HG02678 (cell line): Measurements from ENCODE around the gene HTR6.
"Not testable (repeated sequence)": the region's sequence is repeated elsewhere in the genome, so short reads cannot be mapped to it uniquely, and the experiment has no call there.

Source experiments
- ATAC-seq: cut with Tn5 transposase; IDR thresholded peaks from one replicate; pipeline ENCODE4 v1.9.1; 2021; ENCODE audit warnings: mild to moderate bottlenecking, moderate library complexity; ENCODE audit not compliant: unreplicated experiment

The HTR6 gene

GRCh38 chr1:19637606-19638005 lies 27.1 kb upstream of the HTR6 start:
- ATAC-seq: no peak

DNA sequence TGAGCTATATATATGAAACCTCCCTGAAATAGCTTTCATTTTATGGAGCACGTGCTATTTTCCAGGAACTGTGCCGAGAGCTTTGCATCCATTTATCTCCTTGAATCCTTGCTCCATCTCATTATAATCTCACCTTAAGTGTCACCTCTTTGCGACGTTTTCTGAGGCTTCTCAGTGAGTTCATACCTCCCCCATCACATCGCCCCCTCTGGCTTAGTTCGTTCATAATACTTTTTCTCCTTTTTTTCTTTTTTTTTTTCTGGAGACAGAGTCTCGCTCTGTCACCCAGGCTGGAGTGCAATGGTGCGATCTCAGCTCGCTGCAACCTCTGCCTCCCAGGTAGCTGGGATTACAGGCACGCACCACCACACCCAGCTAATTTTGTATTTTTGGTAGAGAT lies 25.4 kb upstream of the HTR6 start:
- not testable (repeated sequence) for ATAC-seq

DNA sequence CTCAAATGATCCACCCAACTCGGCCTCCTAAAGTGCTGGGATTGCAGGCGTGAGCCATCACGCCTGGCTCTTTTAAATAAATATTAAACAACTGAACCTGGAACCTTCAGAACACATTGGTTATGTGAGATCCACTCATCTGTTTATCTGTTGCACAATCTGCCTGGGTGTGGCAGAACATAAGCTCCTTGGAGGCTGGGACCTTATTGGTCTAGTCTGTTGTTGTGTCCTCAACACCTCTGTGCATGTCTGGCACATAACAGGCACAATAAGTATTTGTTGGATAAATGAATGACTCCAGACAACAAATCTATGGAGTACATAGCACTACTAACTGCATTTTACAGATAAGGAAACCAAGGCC lies 24.7 kb upstream of the HTR6 start:
- ATAC-seq: no peak

DNA sequence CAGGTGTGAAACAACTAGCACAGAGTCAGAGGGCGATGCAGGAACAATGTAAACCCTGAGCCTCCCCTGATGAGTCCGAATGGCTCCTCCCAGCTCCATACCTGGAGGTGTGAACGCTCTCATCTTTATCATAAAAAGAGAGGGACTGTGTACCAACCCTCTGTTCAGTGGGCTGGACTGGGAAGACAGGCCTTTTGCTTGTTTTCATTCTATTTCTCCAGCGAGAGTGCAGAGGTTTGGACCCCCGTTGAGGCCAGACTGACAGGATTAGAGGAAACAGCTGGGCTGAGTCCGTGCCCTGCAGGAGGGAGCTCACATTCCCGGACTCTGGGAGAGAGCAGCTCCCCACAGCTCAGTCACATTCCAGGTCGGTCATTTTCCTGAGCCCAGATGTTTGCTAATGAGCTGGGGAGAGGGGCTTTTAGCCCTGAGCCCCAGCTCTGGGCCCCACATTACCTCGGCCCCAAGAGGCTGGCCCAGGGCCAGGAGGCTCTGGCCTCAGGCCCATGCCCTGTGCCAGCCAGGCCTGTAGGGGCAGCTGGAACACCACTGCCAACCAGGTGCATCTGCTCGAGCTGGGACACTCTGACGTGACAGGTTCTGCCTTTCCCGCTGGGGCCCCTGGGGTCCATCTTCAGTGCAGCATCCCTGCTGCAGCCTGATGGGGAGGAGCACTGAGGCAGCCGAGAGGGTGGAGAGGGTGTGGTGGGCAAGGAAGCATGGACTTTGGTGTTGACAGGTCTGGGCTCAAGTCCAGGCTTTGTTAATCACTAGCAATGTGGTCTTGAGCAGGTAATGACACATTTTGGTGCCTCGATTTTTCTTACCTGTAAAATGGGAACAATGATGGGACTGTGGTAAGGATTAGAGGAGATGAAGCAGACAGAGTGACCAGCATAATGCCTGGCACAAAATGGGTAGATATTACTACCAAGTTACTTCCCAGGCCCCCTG lies 24.0 kb upstream of the HTR6 start:
- ATAC-seq: no peak

GRCh38 chr1:19643121-19643520 lies 21.6 kb upstream of the HTR6 start:
- no peak for ATAC-seq

DNA sequence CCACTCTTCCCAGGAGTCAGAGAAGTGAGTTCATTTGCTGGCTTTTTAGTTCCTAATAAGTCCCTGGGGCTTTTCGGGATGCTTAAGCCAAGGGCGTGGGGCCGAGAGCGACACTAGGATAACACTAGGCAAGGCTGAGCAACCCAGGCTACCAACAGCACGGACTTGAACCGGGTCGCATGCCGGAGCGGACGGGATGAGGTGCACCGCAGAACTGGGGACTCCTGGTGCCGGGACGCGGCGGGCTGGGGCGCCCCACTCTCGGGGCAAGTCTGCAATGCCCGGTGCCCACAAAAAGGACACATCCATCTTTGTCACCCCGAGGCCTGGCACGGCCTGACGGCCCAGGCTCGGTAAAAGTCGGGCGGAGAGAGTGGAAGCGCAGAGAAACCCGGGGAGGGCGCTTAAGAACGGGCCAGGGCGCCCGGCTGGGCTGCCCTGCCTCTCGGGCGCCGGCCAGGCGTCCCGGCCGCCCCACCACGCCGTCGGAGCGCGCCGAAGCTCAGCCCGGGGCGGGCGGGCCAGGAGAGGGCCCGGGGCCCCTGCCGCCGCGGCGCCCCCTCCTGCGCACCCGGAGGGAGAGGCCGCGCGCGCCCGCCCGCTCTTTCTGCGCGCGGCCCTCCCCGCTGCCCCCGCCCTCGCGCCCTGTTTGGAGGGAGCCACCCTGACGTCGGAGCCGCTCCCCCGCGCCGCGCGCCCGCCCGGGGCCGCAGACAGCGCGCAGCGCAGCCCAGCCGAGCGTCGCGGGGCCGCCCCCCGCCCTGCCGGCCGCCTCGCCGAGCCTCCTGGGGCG lies 20.9 kb upstream of the HTR6 start, which contains the start of gene NBL1:
TSS of gene NBL1 (plus strand) at position 710 of the 793 bp plus-strand sequence. CDS start 10,720 bp downstream, outside the sequence.
- peak; percentile 56 for ATAC-seq

DNA sequence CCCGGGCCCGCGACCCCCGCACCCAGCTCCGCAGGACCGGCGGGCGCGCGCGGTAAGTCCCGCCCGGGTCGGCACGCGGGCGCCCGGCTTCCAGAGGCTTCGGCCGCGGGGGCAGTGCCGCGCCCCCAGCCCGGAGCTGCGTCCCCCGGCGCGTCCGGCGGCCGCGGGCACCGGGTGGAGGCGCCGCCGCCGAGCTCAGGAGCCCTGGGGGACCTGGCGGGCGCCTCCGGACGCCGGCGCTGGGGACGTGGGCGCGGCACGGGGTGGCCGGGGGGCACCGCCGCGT lies 20.3 kb upstream of the HTR6 start:
- ATAC-seq: peak; percentile 34

- ATAC-seq: peak; percentile 29
Measured at GRCh38 chr1:19644681-19645410, 19.8 kb upstream of the HTR6 start.

DNA sequence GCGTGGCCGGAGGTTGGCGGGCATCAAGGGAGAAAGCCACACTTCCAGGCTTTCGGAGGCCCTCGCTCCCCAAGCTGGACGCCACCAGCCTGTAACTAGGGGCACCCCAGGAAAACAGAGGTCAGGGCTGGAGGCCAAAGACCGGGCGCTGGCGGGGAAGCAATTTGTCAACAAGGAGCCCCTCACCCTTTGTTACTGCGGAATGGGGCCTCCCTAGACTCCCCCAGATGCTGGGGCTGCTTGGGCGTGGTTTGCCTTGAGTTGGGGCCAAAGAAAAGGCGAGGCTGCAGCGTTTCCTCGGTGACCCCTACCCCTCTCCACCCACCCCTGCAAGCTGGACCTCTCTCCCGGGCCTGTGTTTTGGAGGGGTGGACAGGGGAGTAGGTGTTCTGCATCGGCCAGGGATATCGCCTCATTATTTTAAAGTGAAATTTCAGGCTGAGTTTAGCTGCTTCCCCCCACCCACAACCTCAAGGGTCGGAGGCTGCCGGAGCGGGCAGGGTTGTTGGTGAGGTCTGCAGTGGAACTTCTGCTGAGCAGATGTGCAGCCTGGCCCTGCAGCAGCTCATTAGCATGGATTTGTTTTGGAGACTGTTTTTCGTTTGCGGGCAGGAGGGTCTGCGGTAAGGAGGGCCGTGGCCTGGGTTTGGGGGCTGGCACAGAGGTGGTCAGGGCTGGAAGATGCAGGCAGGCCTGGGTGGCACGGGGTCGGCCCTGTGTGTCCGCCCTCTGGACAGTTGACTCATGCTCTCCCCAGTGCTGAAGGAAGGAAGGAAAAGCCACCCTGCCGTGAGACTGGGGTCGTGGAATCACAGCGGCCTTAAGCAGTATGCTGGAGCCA lies 19.0 kb upstream of the HTR6 start:
- no peak for ATAC-seq

- ATAC-seq: no peak
Measured at GRCh38 chr1:19646377-19647319, 18.0 kb upstream of the HTR6 start.

DNA sequence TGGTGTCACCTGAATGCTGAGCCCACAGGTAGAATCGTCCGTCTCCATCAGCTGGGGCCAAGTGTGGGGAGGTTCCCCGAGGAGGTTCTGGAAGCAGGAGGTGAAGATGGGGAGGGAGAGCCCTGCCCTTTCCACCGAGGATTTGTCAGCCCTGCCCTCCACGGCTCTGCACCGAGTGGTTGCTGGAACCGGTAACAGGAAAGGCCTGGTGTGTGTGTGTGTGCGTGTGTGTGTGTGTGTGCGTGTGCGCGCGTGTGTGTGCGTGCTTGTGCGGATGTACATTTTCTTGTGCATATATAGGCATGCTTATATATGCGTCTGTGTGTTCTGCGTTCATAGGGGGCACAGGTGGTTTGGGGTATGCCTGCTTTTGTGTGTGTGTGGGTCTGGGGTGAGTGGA lies 17.0 kb upstream of the HTR6 start:
- ATAC-seq: no peak

- ATAC-seq: no peak
Measured at GRCh38 chr1:19648239-19648638, 16.4 kb upstream of the HTR6 start.

- no peak for ATAC-seq
Measured at GRCh38 chr1:19648689-19649088, 16.0 kb upstream of the HTR6 start.

- no peak for ATAC-seq
Measured at GRCh38 chr1:19650416-19651140, 14.1 kb upstream of the HTR6 start.

- ATAC-seq: no peak
Measured at GRCh38 chr1:19651141-19651737, 13.4 kb upstream of the HTR6 start.

DNA sequence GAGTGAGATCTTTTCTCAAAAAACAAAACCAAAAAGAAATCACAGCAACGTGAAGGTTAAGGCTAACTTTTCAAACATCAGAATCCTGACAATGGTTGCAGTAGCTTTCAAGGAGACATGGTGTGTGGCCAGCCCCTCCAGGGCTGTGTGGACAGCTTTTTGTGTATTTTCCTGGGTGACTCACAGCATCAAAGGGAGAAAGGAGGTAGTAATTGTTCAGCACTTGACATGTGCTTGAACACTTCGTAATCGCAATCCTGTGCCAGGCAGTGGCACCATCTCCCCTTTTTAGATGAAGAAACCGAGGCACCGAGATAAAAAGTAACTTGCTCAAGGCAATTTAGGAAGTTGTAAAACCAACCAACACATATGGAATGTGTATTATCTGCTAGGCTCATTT lies 10.3 kb upstream of the HTR6 start:
- no peak for ATAC-seq

DNA sequence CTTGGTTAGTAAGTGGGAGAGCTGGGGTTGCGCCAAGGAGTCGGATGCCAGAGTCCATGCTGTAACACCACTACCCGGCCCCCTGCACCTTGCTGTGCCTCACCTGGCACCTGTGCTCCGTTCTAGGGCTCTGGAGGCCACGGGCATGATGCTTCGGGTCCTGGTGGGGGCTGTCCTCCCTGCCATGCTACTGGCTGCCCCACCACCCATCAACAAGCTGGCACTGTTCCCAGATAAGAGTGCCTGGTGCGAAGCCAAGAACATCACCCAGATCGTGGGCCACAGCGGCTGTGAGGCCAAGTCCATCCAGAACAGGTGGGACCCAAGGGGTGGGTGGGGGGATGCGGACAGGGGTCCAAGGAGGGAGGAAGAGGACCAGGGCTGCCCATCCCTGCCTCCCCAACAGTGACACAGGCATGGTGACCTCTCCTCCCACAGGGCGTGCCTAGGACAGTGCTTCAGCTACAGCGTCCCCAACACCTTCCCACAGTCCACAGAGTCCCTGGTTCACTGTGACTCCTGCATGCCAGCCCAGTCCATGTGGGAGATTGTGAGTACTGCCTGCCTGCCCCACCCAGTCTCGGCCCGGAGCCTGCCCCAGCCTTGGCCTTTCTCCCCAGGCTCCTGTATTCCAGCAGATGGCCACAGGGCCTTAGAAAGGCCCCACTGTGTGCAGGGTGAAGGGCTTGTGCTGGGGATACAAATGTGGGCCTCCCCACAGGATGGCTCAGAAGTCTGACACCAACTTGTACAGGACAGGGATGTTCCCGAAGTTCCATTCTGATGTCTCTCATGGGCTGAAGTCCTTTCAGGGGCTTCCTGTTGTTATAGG lies 9.6 kb upstream of the HTR6 start:
- ATAC-seq: no peak

- no peak for ATAC-seq
Measured at GRCh38 chr1:19655718-19656080, 9.0 kb upstream of the HTR6 start.
